HFFc6 (cell line): ENCODE results near the gene TMC2. TPM values are rescaled to one million over a fixed set of nuclear protein-coding genes. Genes with fewer than 3 reads are reported as not detected.

Experiments used
- DNase-seq: peaks from one replicate; pipeline ENCODE4 v3.0.0-alpha.2; 2018
- H3K27ac Mint-ChIP-seq: 2 replicates; pipeline ENCODE4 v1.8.0; 2020; ENCODE audit warnings: mild to moderate bottlenecking, mixed read lengths
- H3K27me3 Mint-ChIP-seq: 2 replicates; pipeline ENCODE4 v1.8.0; 2021; ENCODE audit warnings: mild to moderate bottlenecking, moderate library complexity, mixed read lengths; ENCODE audit not compliant: insufficient read depth
- H3K36me3 Mint-ChIP-seq: 2 replicates; pipeline ENCODE4 v1.8.0; 2021; ENCODE audit warnings: low read depth, mixed read lengths
- H3K4me1 Mint-ChIP-seq: 2 replicates; pipeline ENCODE4 v1.8.0; 2020; ENCODE audit warnings: low read depth, mixed read lengths
- H3K4me3 Mint-ChIP-seq: 2 replicates; pipeline ENCODE4 v1.8.0; 2020; ENCODE audit warnings: mild to moderate bottlenecking, moderate library complexity, mixed read lengths
- H3K9me3 Mint-ChIP-seq: 2 replicates; pipeline ENCODE4 v1.8.0; 2020; ENCODE audit warnings: mild to moderate bottlenecking, mixed read lengths
- total RNA-seq, 6 experiments: library from RNA; stranded (reverse); fragmentation: NEBNext Ultra II Directional; extraction: Animal tissue kit (Norgen Biotek cat#: 25700); gene quantifications; 2 replicates in 1 of 6; 3 replicates in 5 of 6; pipeline ENCODE4 v1.2.3, GENCODE V29; 2021
- TF ChIP-seq, protein P1 (sequence below): fragments of 200-600 bp; sonication (generic); IDR thresholded peaks from 2 replicates; pipeline ENCODE4 v1.5.0; 2021; ENCODE audit warnings: antibody characterized with exemption, mild to moderate bottlenecking

TMC2 gene
- total RNA-seq, 6 experiments from 2014 or later = not detected

DNA sequence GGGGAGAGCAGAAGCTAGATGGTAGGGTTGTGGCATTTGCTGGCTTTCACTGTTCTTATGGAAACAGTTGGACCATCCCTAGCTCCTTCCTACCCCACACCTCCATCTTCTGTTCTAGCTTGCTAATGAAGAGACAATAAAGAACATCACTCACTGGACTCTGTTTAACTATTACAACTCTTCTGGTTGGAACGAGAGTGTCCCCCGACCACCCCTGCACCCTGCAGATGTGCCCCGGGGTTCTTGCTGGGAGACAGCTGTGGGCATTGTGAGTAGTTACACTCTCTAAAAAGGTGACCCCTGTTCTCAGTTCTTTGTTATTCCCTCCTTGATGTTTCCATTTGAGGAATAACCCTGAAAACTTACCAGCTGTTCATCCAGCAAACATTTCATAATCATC, 75.7 kb downstream of the TMC2 start:
- Mint-ChIP-seq H3K27me3 (peaks cover 32% of the 10 kb centered on the region), H3K9me3 (peaks cover 6% of the 10 kb centered on the region), H3K27ac (no peak overlapping the region), H3K36me3 (peaks cover 5% of the 10 kb centered on the region), H3K4me1 (no peaks in the 10 kb centered on the region), H3K4me3 (no peak overlapping the region)
- no peak for DNase-seq
- TF ChIP-seq, protein P1, sequence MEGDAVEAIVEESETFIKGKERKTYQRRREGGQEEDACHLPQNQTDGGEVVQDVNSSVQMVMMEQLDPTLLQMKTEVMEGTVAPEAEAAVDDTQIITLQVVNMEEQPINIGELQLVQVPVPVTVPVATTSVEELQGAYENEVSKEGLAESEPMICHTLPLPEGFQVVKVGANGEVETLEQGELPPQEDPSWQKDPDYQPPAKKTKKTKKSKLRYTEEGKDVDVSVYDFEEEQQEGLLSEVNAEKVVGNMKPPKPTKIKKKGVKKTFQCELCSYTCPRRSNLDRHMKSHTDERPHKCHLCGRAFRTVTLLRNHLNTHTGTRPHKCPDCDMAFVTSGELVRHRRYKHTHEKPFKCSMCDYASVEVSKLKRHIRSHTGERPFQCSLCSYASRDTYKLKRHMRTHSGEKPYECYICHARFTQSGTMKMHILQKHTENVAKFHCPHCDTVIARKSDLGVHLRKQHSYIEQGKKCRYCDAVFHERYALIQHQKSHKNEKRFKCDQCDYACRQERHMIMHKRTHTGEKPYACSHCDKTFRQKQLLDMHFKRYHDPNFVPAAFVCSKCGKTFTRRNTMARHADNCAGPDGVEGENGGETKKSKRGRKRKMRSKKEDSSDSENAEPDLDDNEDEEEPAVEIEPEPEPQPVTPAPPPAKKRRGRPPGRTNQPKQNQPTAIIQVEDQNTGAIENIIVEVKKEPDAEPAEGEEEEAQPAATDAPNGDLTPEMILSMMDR = no peak

DNA sequence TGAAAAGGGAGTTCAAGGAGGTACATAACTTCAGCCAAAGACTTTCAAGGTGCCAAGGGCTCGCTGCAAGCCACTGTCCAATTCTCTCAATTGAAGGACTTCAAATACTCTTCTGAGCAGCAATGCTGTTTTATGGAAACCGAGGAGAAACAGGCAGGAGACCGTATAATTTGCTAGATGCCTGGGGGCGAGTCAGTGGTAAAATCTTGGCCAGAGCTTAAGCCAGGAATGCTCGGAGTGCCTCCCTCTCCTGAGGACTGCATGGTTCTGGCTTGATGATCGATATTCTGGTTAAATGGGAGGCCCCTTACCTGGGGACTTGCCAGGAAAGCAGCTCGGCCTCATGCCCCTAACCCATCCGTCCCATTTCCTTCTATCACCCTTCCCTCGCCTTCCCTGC, 80.3 kb downstream of the TMC2 start:
- H3K36me3 Mint-ChIP-seq = peaks cover 8% of the 10 kb centered on the region; the same call in 1 of the 2 replicates
- TF ChIP-seq, protein P1 = no peak
- H3K27me3 Mint-ChIP-seq = peaks cover 41% of the 10 kb centered on the region
- no peak overlapping the region for H3K4me3 Mint-ChIP-seq
- H3K9me3 Mint-ChIP-seq = peaks cover 17% of the 10 kb centered on the region
- H3K27ac Mint-ChIP-seq = no peak overlapping the region
- H3K4me1 Mint-ChIP-seq = peaks cover 10% of the 10 kb centered on the region
- no peak for DNase-seq

DNA sequence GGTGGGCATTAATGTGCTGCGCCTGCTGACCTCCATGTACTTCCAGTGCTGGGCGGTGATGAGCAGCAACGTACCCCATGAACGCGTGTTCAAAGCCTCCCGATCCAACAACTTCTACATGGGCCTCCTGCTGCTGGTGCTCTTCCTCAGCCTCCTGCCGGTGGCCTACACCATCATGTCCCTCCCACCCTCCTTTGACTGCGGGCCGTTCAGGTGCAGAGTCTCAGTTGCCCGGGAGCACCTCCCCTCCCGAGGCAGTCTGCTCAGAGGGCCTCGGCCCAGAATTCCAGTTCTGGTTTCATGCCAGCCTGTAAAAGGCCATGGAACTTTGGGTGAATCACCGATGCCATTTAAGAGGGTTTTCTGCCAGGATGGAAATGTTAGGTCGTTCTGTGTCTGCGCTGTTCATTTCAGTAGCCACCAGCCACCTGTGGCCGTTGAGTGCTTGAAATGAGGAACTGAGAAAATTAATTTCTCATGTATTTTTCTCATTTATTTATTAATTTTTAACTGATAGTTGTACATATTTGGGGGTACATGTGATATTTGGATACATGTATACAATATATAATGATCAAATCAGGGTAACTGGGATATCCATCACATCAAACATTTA, 80.8 kb downstream of the TMC2 start:
- TF ChIP-seq, protein P1 = no peak
- peaks cover 8% of the 10 kb centered on the region; the same call in 1 of the 2 replicates for H3K36me3 Mint-ChIP-seq
- no peak overlapping the region for H3K27ac Mint-ChIP-seq
- H3K4me1 Mint-ChIP-seq = peaks cover 10% of the 10 kb centered on the region
- peaks cover 17% of the 10 kb centered on the region for H3K9me3 Mint-ChIP-seq
- peaks cover 36% of the 10 kb centered on the region for H3K27me3 Mint-ChIP-seq
- DNase-seq = no peak
- H3K4me3 Mint-ChIP-seq = no peak overlapping the region

DNA sequence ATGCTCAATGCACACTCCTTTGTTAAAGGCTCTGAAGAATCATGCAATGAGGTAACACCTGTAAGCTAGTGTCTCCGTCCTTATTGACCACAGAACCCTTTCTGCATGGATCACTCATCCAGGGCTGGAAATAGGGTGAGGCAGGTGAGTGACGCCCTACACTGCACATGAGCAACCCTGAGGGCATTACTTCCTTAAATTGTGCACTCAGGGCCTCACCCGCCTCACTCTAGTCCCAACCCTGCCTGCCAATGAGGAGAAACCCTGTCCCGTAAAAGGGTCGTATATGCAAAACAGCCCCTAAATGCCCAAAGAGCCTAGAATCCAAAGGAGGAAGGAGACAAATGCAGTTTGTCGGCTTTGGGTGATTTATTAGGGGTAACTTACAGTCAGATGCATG, 82.4 kb downstream of the TMC2 start:
- Mint-ChIP-seq H3K4me3 (no peak overlapping the region), H3K9me3 (peaks cover 24% of the 10 kb centered on the region), H3K4me1 (peaks cover 10% of the 10 kb centered on the region), H3K27ac (no peak overlapping the region), H3K36me3 (peaks cover 9% of the 10 kb centered on the region; the same call in 1 of the 2 replicates), H3K27me3 (peaks cover 40% of the 10 kb centered on the region)
- DNase-seq = no peak
- TF ChIP-seq, protein P1 = no peak

DNA sequence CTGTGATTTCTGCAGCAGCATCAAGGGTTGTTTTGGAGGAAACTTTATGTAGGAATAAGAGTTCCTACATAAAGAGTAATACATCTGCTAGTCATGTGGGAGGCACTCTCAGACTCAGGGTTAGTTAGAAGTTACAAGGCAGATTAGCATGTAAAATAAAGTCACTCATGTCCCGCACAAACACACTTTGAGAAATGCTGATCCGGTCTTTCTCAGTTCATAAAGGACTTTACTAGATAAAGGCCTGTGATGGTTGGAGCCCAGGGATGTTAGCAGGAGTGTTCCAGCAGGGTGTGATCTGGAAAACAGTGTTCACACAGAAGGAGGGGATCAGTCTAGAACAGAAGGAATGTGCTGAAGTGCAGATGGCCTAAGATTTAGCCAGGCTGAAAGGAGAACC, 83.0 kb downstream of the TMC2 start:
- peaks cover 14% of the 10 kb centered on the region; the same call in 1 of the 2 replicates for H3K36me3 Mint-ChIP-seq
- no peak overlapping the region for H3K27ac Mint-ChIP-seq
- TF ChIP-seq, protein P1 = no peak
- no peak overlapping the region for H3K4me3 Mint-ChIP-seq
- peaks cover 26% of the 10 kb centered on the region for H3K9me3 Mint-ChIP-seq
- peaks cover 10% of the 10 kb centered on the region for H3K4me1 Mint-ChIP-seq
- peaks cover 40% of the 10 kb centered on the region for H3K27me3 Mint-ChIP-seq
- no peak for DNase-seq
